GM18520 (cell line): ENCODE results near the gene GALNT2.

Experiments used
- ATAC-seq: cut with Tn5 transposase; IDR thresholded peaks from one replicate; pipeline ENCODE4 v1.9.1; 2021; ENCODE audit not compliant: unreplicated experiment

Gene GALNT2

GRCh38 chr1:230310381-230311163 is 243.5 kb downstream of the GALNT2 start:
- ATAC-seq: no peak

- ATAC-seq: no peak
These were observed 245.6 kb downstream of the GALNT2 start for GRCh38 chr1:230312676-230313075.

- ATAC-seq: no peak
These were observed 246.6 kb downstream of the GALNT2 start for GRCh38 chr1:230313453-230314141.

GRCh38 chr1:230314142-230314470 is 247.1 kb downstream of the GALNT2 start:
- no peak for ATAC-seq

- no peak for ATAC-seq
These were observed 248.1 kb downstream of the GALNT2 start for GRCh38 chr1:230315099-230315498.

- ATAC-seq: no peak
These were observed 250.1 kb downstream of the GALNT2 start for GRCh38 chr1:230316864-230317745.

- ATAC-seq: no peak
These were observed 251.1 kb downstream of the GALNT2 start for GRCh38 chr1:230317823-230318819.

- ATAC-seq: no peak
These were observed 252.1 kb downstream of the GALNT2 start for GRCh38 chr1:230319014-230319747.

GRCh38 chr1:230320804-230321203 is 253.8 kb downstream of the GALNT2 start:
- no peak for ATAC-seq

GRCh38 chr1:230321341-230321740 is 254.3 kb downstream of the GALNT2 start:
- no peak for ATAC-seq

- ATAC-seq: no peak
These were observed 254.8 kb downstream of the GALNT2 start for GRCh38 chr1:230321741-230322420.

- ATAC-seq: no peak
These were observed 255.4 kb downstream of the GALNT2 start for GRCh38 chr1:230322421-230322756.

- ATAC-seq: no peak
These were observed 256.0 kb downstream of the GALNT2 start for GRCh38 chr1:230322967-230323547.

GRCh38 chr1:230323686-230324085 is 256.6 kb downstream of the GALNT2 start:
- no peak for ATAC-seq

- ATAC-seq: no peak
These were observed 260.2 kb downstream of the GALNT2 start for GRCh38 chr1:230326971-230327891.

- ATAC-seq: no peak
These were observed 260.9 kb downstream of the GALNT2 start for GRCh38 chr1:230327892-230328284.

- no peak for ATAC-seq
These were observed 261.4 kb downstream of the GALNT2 start for GRCh38 chr1:230328342-230329015.
